GM18861 (cell line): ENCODE data around the gene SLC6A11.

Experiments used
- ATAC-seq: cut with Tn5 transposase; IDR thresholded peaks from one replicate; pipeline ENCODE4 v1.9.1; 2021; ENCODE audit not compliant: unreplicated experiment

SLC6A11 gene

GRCh38 chr3:10883478-10884234 lies 67.6 kb downstream of the SLC6A11 start:
- no peak for ATAC-seq

DNA sequence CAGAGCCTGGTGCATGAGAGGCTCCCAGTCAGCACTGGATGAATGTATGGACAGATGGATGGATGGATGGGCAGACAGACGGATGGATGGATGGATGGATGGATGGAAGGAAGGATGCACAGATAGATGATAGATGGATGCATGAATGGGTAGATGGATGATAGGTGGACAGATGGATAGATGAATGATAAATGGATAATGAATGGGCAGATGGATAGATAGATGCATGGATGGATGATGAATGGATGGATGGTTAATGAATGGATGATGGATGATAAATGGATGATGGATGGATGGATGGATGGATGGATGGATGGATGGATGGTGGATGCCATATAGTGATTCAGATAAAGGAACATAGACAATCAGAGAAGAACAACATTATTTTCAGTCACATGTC lies 71.0 kb downstream of the SLC6A11 start:
- no peak for ATAC-seq

DNA sequence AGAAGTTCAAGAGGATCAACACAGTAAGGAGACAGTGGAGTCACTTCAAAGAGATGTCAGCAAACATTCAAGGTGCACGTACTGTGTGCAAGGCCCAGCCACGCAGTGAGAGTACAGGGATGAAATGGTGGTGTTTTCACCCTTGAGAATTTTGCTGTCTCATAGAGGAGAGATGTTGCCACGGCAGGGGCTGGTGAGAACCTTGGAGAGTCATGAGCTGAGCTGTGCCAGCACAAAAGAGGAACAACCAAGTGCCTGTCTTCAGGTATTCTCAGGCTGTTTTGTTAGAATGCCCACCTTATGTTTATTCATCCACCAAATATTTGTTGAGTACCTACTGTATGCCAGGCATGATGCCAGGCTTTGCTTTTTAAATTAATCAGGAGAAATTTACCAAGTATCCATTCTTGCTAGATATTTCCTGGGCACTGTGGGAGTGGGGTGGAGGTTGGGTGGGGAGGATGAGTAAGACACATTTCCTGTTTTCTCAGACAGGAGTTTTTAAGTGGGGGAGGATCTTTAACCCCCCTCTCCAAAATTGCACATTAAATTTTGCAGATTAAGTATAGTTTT lies 72.6 kb downstream of the SLC6A11 start:
- ATAC-seq: no peak

DNA sequence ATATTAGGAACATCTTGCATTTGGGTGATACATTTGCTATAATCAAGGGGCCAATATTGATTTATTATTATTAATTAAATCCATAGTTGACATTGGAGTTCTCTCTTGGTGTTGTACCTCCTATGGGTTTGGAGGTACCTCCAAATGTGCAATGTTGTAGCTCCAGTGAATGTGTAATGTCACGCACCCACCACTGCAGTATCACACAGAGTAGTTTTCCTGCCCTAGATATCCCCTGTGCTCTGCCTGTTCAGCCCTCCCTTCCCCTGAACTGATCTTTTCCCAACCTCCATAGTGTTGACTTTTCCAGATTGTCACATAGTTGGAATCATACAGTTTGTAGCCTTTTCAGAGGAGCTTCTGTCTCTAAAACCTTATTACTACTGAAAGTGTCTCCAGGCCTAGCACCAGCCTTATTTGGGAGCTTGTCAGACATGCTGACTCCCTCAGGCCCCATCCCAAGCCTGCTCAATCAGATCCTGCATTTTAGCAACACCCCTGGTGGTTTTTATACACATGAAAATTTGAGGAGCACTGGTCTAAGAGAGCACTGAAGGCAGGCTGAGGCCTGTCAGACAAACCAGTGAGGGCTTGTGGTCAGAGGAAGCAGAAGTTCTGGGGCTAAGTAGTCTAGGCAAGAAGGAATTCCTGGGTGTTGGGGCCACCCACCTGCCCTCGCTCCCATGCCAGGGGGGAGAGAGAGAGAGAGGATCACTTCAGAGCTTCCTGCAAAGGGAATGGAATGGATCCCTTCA lies 73.4 kb downstream of the SLC6A11 start:
- no peak for ATAC-seq

DNA sequence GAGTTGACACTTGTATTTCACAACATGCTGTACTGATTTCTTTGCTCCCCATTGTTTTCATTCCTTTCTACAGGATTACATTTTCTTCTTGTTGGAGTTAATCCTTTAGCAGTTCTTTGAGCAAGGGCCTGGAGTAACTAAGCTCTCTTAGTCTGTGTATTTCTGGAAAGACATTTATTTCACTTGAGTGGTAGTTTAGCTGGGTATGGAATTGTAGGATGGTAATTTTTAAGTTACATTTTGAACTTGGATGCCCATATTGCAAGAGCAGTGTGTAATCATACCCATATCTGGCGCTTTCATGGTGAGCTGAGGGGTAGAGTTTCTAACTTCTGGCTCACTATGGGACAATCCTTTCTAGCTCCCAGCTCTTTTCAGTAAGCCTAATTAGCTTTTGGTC lies 74.6 kb downstream of the SLC6A11 start:
- ATAC-seq: no peak

GRCh38 chr3:10892622-10893021 lies 76.6 kb downstream of the SLC6A11 start:
- ATAC-seq: no peak

GRCh38 chr3:10901296-10901945 lies 85.4 kb downstream of the SLC6A11 start:
- ATAC-seq: no peak

DNA sequence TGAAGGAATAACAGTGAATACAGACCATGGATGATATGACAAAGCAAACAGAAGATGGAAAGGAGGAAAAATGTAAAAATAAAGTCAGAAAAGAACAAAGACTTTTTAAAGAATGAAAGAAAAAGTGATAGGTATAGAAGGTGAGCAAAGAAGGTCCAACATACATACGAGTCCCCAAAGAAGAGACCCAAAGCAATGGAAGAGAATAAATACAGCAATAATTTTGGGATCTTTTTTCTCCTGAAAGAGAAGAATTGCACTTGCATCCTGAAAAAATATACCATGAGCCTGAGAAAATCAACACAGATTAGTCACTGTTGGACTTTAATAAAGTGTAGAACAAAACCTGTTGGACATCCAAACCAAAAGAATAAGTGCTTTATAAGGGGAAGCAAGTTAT lies 91.2 kb downstream of the SLC6A11 start:
- no peak for ATAC-seq

GRCh38 chr3:10910367-10910766 lies 94.3 kb downstream of the SLC6A11 start:
- no peak for ATAC-seq

- no peak for ATAC-seq
These were observed 95.4 kb downstream of the SLC6A11 start for GRCh38 chr3:10911350-10912002.

- no peak for ATAC-seq
These were observed 96.8 kb downstream of the SLC6A11 start for GRCh38 chr3:10912786-10913185.

- no peak for ATAC-seq
These were observed 99.3 kb downstream of the SLC6A11 start for GRCh38 chr3:10915376-10915775.

DNA sequence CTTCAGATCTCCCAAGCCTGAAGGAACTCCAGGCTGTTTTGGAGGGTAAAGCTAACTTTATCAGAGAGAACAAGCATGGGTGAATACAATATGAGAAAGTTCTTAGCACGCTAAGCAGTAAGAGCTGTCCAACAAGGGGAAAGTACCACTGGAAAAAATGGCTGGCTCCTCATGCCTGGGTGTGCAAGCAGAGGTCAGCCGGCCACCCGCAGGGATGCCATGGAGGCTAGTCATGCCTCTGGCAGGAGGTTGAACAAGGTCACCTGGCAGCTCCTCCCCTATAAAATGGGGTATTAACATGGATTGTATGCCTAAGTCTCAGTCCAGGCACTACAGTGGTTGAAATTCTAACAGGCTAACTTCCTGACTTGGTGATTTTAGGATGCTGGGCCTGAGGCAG lies 101.1 kb downstream of the SLC6A11 start:
- ATAC-seq: no peak

GRCh38 chr3:10918011-10918410 lies 102.0 kb downstream of the SLC6A11 start:
- no peak for ATAC-seq

- no peak for ATAC-seq
These were observed 103.6 kb downstream of the SLC6A11 start for GRCh38 chr3:10919636-10920035.

DNA sequence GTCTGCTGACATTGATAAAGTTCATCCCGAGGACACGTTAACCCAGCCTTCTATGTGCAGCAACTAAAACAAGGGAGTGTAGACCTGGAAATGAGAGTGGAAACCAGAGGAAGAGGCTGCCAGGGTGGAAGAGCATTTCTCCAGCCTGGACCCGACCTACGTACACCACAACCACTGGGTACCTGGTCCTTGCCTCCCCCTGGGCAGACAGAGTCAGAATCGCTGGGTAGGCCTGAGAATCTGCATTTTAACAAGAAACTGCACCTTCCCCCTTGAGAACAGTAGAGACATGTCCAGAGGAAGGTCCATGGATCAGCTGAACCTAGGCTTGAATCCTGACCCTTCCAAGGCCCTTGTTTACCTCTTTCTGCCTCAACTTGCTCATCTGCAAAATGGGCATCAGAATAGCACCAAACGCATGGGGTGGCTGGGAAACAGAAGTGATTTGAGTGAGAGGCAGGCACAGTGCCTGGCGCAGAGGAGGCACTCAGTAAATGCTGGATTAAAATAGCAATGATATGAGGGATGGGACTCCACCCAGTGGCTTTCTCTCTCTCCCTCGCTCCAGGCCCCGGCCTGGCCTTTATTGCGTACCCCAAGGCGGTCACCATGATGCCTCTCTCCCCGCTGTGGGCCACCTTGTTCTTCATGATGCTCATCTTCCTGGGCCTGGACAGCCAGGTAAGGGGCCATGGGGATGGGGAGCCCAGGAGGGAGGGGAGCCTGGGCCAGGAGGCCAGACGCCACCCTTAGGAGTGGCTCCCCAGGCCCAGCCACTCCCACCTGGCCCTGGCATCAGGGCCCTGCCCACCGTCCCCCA lies 109.6 kb downstream of the SLC6A11 start:
- ATAC-seq: no peak

GRCh38 chr3:10926256-10926810 lies 110.3 kb downstream of the SLC6A11 start:
- no peak for ATAC-seq

GRCh38 chr3:10926811-10927521 lies 110.9 kb downstream of the SLC6A11 start:
- no peak for ATAC-seq

DNA sequence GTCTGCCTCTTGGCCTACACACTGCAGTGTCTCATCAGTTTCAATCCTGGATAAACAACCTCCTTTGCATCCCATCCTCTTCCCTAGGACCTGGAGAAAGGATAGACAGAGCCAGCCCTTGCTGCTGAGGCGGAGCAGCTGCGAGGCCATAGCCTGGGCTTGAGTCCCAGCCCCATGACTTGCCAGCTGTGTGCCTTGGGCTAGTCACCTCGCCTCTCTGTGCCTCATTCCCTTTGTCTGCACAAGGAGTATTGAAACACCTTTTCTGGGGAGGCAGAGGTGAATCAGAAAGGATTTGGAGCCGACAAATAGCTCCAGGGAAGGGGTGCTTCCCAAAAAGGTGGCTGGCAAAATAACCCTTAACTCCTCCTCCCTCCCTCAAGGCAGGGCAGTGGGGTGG lies 111.5 kb downstream of the SLC6A11 start:
- ATAC-seq: no peak
